ENCODE measurements around the gene COX17.
A peak's percentile ranks its signal among the peaks of the same experiment; 100 is the strongest.

The COX17 gene

GRCh38 chr3:119673875-119674274 lies 3.3 kb downstream of the COX17 start:
- DNase-seq = no peak

GRCh38 chr3:119672776-119673175 lies 4.4 kb downstream of the COX17 start:
- no peak for DNase-seq

GRCh38 chr3:119669906-119670570 lies 7.2 kb downstream of the COX17 start:
- no peak for DNase-seq

- no peak for DNase-seq
Observed at GRCh38 chr3:119665954-119666559, 11.1 kb downstream of the COX17 start.

- peak; percentile 92 for DNase-seq
Observed at GRCh38 chr3:119664850-119665379, 12.3 kb downstream of the COX17 start.

GRCh38 chr3:119664370-119664769 lies 12.8 kb downstream of the COX17 start:
- peak; percentile 57 for DNase-seq

GRCh38 chr3:119663885-119664284 lies 13.3 kb downstream of the COX17 start:
- DNase-seq = no peak

- no peak for DNase-seq
Observed at GRCh38 chr3:119662604-119663373, 14.4 kb downstream of the COX17 start.

- DNase-seq = no peak
Observed at GRCh38 chr3:119660474-119661440, 16.4 kb downstream of the COX17 start, which contains the start of gene POPDC2. POPDC2 (minus strand) TSS chr3:119660589; CDS start chr3:119660423, 166 bp downstream.

- peak; percentile 90 for DNase-seq
Observed at GRCh38 chr3:119659606-119660291, 17.5 kb downstream of the COX17 start.

- no peak for DNase-seq
Observed at GRCh38 chr3:119658994-119659393, 18.2 kb downstream of the COX17 start.

- DNase-seq = peak; percentile 71
Observed at GRCh38 chr3:119657887-119658702, 19.1 kb downstream of the COX17 start.

- peak; percentile 81 for DNase-seq
Observed at GRCh38 chr3:119653876-119654275, 23.3 kb downstream of the COX17 start.

GRCh38 chr3:119652306-119653033 lies 24.7 kb downstream of the COX17 start:
- peak; percentile 33 for DNase-seq

GRCh38 chr3:119649761-119650160 lies 27.4 kb downstream of the COX17 start:
- no peak for DNase-seq

- no peak for DNase-seq
Observed at GRCh38 chr3:119647843-119648575, 29.2 kb downstream of the COX17 start.

- DNase-seq = no peak
Observed at GRCh38 chr3:119647171-119647570, 30.0 kb downstream of the COX17 start.

GRCh38 chr3:119645813-119646212 lies 31.4 kb downstream of the COX17 start:
- no peak for DNase-seq

- DNase-seq = no peak
Observed at GRCh38 chr3:119644481-119644880, 32.7 kb downstream of the COX17 start.
